HEK293 (cell line): ENCODE data around the gene FRMD4A.
"Not testable (repeated sequence)": the region's sequence is repeated elsewhere in the genome, so short reads cannot be mapped to it uniquely, and the experiment has no call there.

Source experiments
- CTCF ChIA-PET: fragments of 350-600 bp; formaldehyde crosslinking; extraction: SDS; loops from one replicate; lab custom pipeline; 2021; ENCODE audit warnings: antibody characterized with exemption; lab: Yijun Ruan, JAX
- POLR2A ChIA-PET: fragments of 300-600 bp; formaldehyde crosslinking; extraction: SDS; loops from one replicate; lab custom pipeline; 2020; ENCODE audit warnings: antibody characterized with exemption, inconsistent platforms; lab: Yijun Ruan, JAX
- H3K27ac ChIP-seq: fragments of 200-500 bp; sonication (Bioruptor generic); 2 replicates; pipeline ENCODE4 v1.5.1; 2014; ENCODE audit warnings: low read depth, low read length, control low read depth, inconsistent platforms; ENCODE audit errors: extremely low read depth
- H3K36me3 ChIP-seq, 2 experiments: fragments of 200-500 bp in 1 of 2; sonication (Bioruptor generic) in 1 of 2; 1 replicate in 1 of 2; 2 replicates in 1 of 2; pipeline ENCODE4 v1.5.1; 2014 to 2017; ENCODE audit warnings: inconsistent platforms in 2 of 2, low read length in 2 of 2; ENCODE audit not compliant: control insufficient read depth in 2 of 2, insufficient read depth in 1 of 2
- H3K4me1 ChIP-seq: fragments of 200-500 bp; sonication (Bioruptor generic); 2 replicates; pipeline ENCODE4 v1.5.1; 2014; ENCODE audit warnings: mild to moderate bottlenecking, low read length, inconsistent platforms; ENCODE audit not compliant: control insufficient read depth, insufficient read depth
- H3K4me3 ChIP-seq: 2 replicates; pipeline ENCODE4 v1.5.1; 2011; ENCODE audit warnings: low read depth, mild to moderate bottlenecking, control low read depth, low read length, moderate library complexity
- H3K9me3 ChIP-seq: fragments of 200-500 bp; sonication (Bioruptor generic); 2 replicates; pipeline ENCODE4 v1.5.1; 2014; ENCODE audit warnings: low read depth, low read length, inconsistent platforms; ENCODE audit not compliant: control insufficient read depth, insufficient read depth
- KLF10 ChIP-seq: fragments of 450-650 bp; IDR thresholded peaks from 2 replicates; pipeline ENCODE4 v1.5.1; 2018; ENCODE audit warnings: missing biosample characterization, mild to moderate bottlenecking, missing genetic modification characterization
- KLF16 ChIP-seq: fragments of 450-650 bp; formaldehyde crosslinking; IDR thresholded peaks from 2 replicates; pipeline ENCODE4 v1.5.1; 2017; ENCODE audit warnings: missing biosample characterization, missing genetic modification characterization
- REPIN1 ChIP-seq: fragments of 450-650 bp; formaldehyde crosslinking; IDR thresholded peaks from 2 replicates; pipeline ENCODE4 v1.5.1; 2017; ENCODE audit warnings: missing biosample characterization, missing genetic modification characterization, low read depth
- WT1 ChIP-seq: fragments of 450-650 bp; formaldehyde crosslinking; IDR thresholded peaks from 2 replicates; pipeline ENCODE4 v1.5.1; 2016; ENCODE audit warnings: missing biosample characterization, missing genetic modification characterization
- ZBTB17 ChIP-seq: fragments of 450-650 bp; formaldehyde crosslinking; IDR thresholded peaks from 2 replicates; pipeline ENCODE4 v1.5.1; 2016; ENCODE audit warnings: missing biosample characterization, missing genetic modification characterization
- ZBTB48 ChIP-seq: fragments of 450-650 bp; formaldehyde crosslinking; IDR thresholded peaks from 2 replicates; pipeline ENCODE4 v1.5.1; 2016; ENCODE audit warnings: missing biosample characterization, missing genetic modification characterization
- ZFHX2 ChIP-seq: fragments of 450-650 bp; formaldehyde crosslinking; conservative IDR thresholded peaks from 2 replicates; pipeline ENCODE4 v1.5.1; 2016; ENCODE audit warnings: missing biosample characterization, missing genetic modification characterization
- ZFP37 ChIP-seq: fragments of 450-650 bp; formaldehyde crosslinking; IDR thresholded peaks from 2 replicates; pipeline ENCODE4 v1.5.1; 2016; ENCODE audit warnings: missing biosample characterization, missing genetic modification characterization
- ZFP41 ChIP-seq: fragments of 450-650 bp; formaldehyde crosslinking; IDR thresholded peaks from 2 replicates; pipeline ENCODE4 v1.5.1; 2016; ENCODE audit warnings: missing biosample characterization, missing genetic modification characterization, borderline replicate concordance
- ZNF121 ChIP-seq: fragments of 450-650 bp; formaldehyde crosslinking; IDR thresholded peaks from 2 replicates; pipeline ENCODE4 v1.5.1; 2016; ENCODE audit warnings: missing biosample characterization, missing genetic modification characterization
- ZNF155 ChIP-seq: fragments of 450-650 bp; formaldehyde crosslinking; IDR thresholded peaks from 2 replicates; pipeline ENCODE4 v1.5.1; 2016; ENCODE audit warnings: missing biosample characterization, missing genetic modification characterization
- ZNF157 ChIP-seq: fragments of 450-650 bp; formaldehyde crosslinking; IDR thresholded peaks from 2 replicates; pipeline ENCODE4 v1.5.1; 2016; ENCODE audit warnings: missing biosample characterization, missing genetic modification characterization
- ZNF214 ChIP-seq: fragments of 450-650 bp; formaldehyde crosslinking; IDR thresholded peaks from 2 replicates; pipeline ENCODE4 v1.5.1; 2017; ENCODE audit warnings: missing biosample characterization, mild to moderate bottlenecking, missing genetic modification characterization, borderline replicate concordance
- ZNF239 ChIP-seq: fragments of 450-650 bp; formaldehyde crosslinking; IDR thresholded peaks from 2 replicates; pipeline ENCODE4 v1.5.1; 2016; ENCODE audit warnings: missing biosample characterization, missing genetic modification characterization
- ZNF548 ChIP-seq: fragments of 450-650 bp; formaldehyde crosslinking; IDR thresholded peaks from 2 replicates; pipeline ENCODE4 v1.5.1; 2016; ENCODE audit warnings: missing biosample characterization, missing genetic modification characterization
- ZNF555 ChIP-seq: fragments of 450-650 bp; formaldehyde crosslinking; conservative IDR thresholded peaks from 2 replicates; pipeline ENCODE4 v1.5.1; 2017; ENCODE audit warnings: missing biosample characterization, mild to moderate bottlenecking, missing genetic modification characterization, inconsistent platforms
- ZNF610 ChIP-seq: fragments of 450-650 bp; formaldehyde crosslinking; IDR thresholded peaks from 2 replicates; pipeline ENCODE4 v1.5.1; 2016; ENCODE audit warnings: missing biosample characterization, missing genetic modification characterization, borderline replicate concordance
- ZNF654 ChIP-seq: fragments of 450-650 bp; formaldehyde crosslinking; IDR thresholded peaks from 2 replicates; pipeline ENCODE4 v1.5.1; 2016; ENCODE audit warnings: low read depth, missing biosample characterization, missing genetic modification characterization
- ZNF660 ChIP-seq: fragments of 450-650 bp; IDR thresholded peaks from 2 replicates; pipeline ENCODE4 v1.5.1; 2018; ENCODE audit warnings: missing biosample characterization, mild to moderate bottlenecking, missing genetic modification characterization
- TF ChIP-seq, protein P1 (sequence below): IDR thresholded peaks from 2 replicates; pipeline ENCODE4 v1.6.1; 2011; ENCODE audit warnings: mild to moderate bottlenecking, low read depth, low read length, borderline replicate concordance
- TF ChIP-seq, protein P2 (sequence below): fragments of 450-650 bp; formaldehyde crosslinking; IDR thresholded peaks from 2 replicates; pipeline ENCODE4 v1.5.0; 2017; ENCODE audit warnings: missing biosample characterization, missing genetic modification characterization, borderline replicate concordance
- TF ChIP-seq, protein P3 (sequence below): fragments of 450-650 bp; formaldehyde crosslinking; IDR thresholded peaks from 2 replicates; pipeline ENCODE4 v1.5.1; 2016; ENCODE audit warnings: missing biosample characterization, missing genetic modification characterization, borderline replicate concordance

FRMD4A gene

DNA sequence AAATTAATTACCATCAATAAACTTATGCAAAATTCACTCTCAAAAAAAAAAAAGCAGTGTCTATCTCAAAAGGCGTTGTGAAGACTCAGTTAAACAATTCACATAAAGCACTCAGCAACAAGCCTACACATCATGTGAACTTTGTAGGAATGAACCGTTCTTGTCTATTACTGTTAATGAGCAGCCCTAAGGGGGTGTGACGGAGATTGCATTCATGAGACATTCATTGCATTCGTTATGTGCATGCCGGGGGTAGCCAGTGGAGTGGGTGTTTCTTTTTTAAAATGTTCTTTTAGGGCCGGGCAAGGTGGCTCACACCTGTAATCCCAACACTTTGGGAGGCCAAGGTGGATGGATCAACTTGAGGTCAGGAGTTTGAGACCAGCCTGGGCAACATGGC, 551.0 kb downstream of the FRMD4A start (continued):
- TF ChIP-seq, protein P1, sequence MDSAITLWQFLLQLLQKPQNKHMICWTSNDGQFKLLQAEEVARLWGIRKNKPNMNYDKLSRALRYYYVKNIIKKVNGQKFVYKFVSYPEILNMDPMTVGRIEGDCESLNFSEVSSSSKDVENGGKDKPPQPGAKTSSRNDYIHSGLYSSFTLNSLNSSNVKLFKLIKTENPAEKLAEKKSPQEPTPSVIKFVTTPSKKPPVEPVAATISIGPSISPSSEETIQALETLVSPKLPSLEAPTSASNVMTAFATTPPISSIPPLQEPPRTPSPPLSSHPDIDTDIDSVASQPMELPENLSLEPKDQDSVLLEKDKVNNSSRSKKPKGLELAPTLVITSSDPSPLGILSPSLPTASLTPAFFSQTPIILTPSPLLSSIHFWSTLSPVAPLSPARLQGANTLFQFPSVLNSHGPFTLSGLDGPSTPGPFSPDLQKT = no peak
- TF ChIP-seq ZBTB17 (tag by site-specific recombination) = no peak
- TF ChIP-seq ZNF214 (tag by site-specific recombination) = no peak
- TF ChIP-seq WT1 (tag by site-specific recombination) = no peak

DNA sequence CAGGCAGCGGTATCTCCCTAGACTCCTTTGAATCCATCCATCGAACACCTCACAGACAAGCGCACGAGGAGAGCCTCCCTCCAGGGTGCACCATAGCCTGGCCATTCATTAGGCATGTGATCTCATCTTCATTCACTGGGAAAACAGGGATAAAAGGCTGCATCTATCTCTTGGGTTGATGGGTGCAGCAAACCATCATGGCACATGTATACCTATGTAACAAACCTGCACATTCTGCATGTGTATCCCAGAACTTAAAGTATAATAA, 552.1 kb downstream of the FRMD4A start:
- CTCF ChIA-PET, POLR2A ChIA-PET, H3K27ac ChIP-seq, H3K4me1 ChIP-seq, H3K9me3 ChIP-seq, H3K36me3 ChIP-seq, H3K4me3 ChIP-seq: not testable (repeated sequence)

DNA sequence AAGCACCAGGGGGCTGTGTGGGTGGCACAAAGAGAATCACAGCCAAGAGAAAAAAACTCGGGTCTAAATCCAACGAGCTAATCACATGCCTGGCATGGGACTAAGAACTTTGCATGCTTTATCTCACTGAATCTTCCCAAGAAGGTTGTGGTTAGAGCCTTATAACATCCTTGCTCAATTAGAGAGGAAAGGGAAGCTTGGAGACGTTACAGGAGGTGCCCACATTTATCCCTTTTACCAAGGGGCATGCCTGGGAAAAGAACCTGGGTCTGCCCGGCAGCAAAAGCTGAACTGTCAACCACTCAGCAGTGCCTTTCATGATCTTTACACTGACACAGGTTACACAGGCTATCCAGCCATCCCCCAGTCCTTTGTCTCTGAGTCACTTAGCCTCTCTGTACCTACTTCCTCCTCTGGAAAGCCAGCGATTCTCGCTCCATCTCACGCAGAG, 553.8 kb downstream of the FRMD4A start:
- no peaks in the 10 kb centered on the region for H3K9me3 ChIP-seq
- no peak overlapping the region for H3K4me3 ChIP-seq
- TF ChIP-seq KLF16 (no peak), ZNF239 (tag by site-specific recombination) (no peak), ZNF660 (tag by site-specific recombination) (no peak), ZNF121 (tag by site-specific recombination) (no peak), ZNF555 (tag by site-specific recombination) (no peak), ZNF610 (tag by site-specific recombination) (no peak), REPIN1 (tag by site-specific recombination) (no peak), ZBTB48 (tag by site-specific recombination) (no peak), ZNF548 (tag by site-specific recombination) (no peak), ZNF654 (tag by site-specific recombination) (no peak), ZFP41 (tag by site-specific recombination) (no peak), ZFP37 (tag by site-specific recombination) (no peak), ZNF157 (tag by site-specific recombination) (no peak), ZNF155 (tag by site-specific recombination) (no peak), KLF10 (tag by site-specific recombination) (no peak), ZFHX2 (tag by site-specific recombination) (no peak)
- TF ChIP-seq, protein P2, sequence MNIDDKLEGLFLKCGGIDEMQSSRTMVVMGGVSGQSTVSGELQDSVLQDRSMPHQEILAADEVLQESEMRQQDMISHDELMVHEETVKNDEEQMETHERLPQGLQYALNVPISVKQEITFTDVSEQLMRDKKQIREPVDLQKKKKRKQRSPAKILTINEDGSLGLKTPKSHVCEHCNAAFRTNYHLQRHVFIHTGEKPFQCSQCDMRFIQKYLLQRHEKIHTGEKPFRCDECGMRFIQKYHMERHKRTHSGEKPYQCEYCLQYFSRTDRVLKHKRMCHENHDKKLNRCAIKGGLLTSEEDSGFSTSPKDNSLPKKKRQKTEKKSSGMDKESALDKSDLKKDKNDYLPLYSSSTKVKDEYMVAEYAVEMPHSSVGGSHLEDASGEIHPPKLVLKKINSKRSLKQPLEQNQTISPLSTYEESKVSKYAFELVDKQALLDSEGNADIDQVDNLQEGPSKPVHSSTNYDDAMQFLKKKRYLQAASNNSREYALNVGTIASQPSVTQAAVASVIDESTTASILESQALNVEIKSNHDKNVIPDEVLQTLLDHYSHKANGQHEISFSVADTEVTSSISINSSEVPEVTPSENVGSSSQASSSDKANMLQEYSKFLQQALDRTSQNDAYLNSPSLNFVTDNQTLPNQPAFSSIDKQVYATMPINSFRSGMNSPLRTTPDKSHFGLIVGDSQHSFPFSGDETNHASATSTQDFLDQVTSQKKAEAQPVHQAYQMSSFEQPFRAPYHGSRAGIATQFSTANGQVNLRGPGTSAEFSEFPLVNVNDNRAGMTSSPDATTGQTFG (tag by site-specific recombination) = no peak
- TF ChIP-seq, protein P3, sequence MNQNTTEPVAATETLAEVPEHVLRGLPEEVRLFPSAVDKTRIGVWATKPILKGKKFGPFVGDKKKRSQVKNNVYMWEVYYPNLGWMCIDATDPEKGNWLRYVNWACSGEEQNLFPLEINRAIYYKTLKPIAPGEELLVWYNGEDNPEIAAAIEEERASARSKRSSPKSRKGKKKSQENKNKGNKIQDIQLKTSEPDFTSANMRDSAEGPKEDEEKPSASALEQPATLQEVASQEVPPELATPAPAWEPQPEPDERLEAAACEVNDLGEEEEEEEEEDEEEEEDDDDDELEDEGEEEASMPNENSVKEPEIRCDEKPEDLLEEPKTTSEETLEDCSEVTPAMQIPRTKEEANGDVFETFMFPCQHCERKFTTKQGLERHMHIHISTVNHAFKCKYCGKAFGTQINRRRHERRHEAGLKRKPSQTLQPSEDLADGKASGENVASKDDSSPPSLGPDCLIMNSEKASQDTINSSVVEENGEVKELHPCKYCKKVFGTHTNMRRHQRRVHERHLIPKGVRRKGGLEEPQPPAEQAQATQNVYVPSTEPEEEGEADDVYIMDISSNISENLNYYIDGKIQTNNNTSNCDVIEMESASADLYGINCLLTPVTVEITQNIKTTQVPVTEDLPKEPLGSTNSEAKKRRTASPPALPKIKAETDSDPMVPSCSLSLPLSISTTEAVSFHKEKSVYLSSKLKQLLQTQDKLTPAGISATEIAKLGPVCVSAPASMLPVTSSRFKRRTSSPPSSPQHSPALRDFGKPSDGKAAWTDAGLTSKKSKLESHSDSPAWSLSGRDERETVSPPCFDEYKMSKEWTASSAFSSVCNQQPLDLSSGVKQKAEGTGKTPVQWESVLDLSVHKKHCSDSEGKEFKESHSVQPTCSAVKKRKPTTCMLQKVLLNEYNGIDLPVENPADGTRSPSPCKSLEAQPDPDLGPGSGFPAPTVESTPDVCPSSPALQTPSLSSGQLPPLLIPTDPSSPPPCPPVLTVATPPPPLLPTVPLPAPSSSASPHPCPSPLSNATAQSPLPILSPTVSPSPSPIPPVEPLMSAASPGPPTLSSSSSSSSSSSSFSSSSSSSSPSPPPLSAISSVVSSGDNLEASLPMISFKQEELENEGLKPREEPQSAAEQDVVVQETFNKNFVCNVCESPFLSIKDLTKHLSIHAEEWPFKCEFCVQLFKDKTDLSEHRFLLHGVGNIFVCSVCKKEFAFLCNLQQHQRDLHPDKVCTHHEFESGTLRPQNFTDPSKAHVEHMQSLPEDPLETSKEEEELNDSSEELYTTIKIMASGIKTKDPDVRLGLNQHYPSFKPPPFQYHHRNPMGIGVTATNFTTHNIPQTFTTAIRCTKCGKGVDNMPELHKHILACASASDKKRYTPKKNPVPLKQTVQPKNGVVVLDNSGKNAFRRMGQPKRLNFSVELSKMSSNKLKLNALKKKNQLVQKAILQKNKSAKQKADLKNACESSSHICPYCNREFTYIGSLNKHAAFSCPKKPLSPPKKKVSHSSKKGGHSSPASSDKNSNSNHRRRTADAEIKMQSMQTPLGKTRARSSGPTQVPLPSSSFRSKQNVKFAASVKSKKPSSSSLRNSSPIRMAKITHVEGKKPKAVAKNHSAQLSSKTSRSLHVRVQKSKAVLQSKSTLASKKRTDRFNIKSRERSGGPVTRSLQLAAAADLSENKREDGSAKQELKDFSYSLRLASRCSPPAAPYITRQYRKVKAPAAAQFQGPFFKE (tag by site-specific recombination) = no peak
- CTCF ChIA-PET = interaction anchor here (0.5 to 2.8 kb wide), 10 partner anchors 13 to 242 kb away, joined by 3 to 28 read pairs (median 6); no protein-coding TSS in a partner anchor
- H3K36me3 ChIP-seq = no peaks in the 10 kb centered on the region
- H3K4me1 ChIP-seq = no peaks in the 10 kb centered on the region
- no peak overlapping the region for H3K27ac ChIP-seq
- POLR2A ChIA-PET = no interaction called here
